NT2/D1 (cell line): ENCODE data around the gene WDR1.

Source experiments
- SUZ12 ChIP-seq: IDR thresholded peaks from 2 replicates; pipeline ENCODE4 v1.6.1; 2011; ENCODE audit not compliant: insufficient read length, insufficient read depth; ENCODE audit errors: extremely low read depth
- YY1 ChIP-seq: IDR thresholded peaks from 2 replicates; pipeline ENCODE4 v1.6.1; 2011; ENCODE audit not compliant: insufficient read length, insufficient read depth
- ZNF274 ChIP-seq: IDR thresholded peaks from 2 replicates; pipeline ENCODE4 v1.6.1; 2011; ENCODE audit warnings: mild to moderate bottlenecking, low read depth, low read length

DNA sequence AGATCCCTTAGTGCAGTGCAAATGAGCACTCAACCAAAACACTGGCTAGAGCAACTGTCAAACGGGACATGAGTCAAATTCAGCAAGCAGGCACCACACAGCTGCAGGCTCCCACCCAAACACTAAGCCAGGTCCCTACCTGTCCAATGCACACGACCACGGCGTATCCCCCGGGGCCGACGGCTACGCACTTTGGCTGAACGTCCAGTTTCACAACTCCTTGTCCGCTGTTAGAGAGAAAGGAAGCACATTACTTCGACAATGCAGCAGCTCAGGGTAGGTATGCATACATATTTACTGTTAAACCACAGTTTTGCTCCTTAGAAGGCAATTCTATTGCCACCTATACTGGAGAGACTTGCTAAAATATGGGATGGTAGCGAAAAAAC, 35.4 kb downstream of the WDR1 start:
- no peak for TF ChIP-seq YY1
- no peak for TF ChIP-seq SUZ12
- no peak for TF ChIP-seq ZNF274
